ENCODE results near the gene AGBL4.

The AGBL4 gene

DNA sequence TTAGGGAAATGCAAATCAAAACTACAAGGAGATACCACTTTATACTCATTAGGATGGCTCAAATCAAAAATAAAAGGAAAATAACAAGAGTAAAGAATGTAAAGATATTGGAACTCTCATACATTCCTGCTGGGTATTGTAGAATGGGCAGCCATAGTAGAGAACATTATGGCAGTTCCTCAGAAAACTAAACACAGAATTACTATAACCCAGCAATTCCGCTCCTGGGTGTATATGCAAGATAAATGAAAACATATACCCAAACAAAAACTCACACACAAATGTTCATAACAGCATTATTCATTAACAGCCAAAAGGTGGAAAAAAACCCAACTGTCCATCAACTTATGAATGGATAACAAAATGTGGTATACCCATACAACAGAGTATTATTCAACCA lies 1258.4 kb downstream of the AGBL4 start:
- TF ChIP-seq FOXP2 (optimal IDR thresholded peaks at IDR 0.05; ENCODE audit: borderline replicate concordance, extremely low read depth, extremely low read length, insufficient read depth) (no peak), TAF1 (IDR thresholded peaks at IDR 0.05; ENCODE audit: borderline replicate concordance, insufficient read depth, low read length) (no peak), SIN3A (IDR thresholded peaks at IDR 0.05; ENCODE audit: borderline replicate concordance, insufficient read depth, low read length) (no peak)
- TF ChIP-seq, protein P1, sequence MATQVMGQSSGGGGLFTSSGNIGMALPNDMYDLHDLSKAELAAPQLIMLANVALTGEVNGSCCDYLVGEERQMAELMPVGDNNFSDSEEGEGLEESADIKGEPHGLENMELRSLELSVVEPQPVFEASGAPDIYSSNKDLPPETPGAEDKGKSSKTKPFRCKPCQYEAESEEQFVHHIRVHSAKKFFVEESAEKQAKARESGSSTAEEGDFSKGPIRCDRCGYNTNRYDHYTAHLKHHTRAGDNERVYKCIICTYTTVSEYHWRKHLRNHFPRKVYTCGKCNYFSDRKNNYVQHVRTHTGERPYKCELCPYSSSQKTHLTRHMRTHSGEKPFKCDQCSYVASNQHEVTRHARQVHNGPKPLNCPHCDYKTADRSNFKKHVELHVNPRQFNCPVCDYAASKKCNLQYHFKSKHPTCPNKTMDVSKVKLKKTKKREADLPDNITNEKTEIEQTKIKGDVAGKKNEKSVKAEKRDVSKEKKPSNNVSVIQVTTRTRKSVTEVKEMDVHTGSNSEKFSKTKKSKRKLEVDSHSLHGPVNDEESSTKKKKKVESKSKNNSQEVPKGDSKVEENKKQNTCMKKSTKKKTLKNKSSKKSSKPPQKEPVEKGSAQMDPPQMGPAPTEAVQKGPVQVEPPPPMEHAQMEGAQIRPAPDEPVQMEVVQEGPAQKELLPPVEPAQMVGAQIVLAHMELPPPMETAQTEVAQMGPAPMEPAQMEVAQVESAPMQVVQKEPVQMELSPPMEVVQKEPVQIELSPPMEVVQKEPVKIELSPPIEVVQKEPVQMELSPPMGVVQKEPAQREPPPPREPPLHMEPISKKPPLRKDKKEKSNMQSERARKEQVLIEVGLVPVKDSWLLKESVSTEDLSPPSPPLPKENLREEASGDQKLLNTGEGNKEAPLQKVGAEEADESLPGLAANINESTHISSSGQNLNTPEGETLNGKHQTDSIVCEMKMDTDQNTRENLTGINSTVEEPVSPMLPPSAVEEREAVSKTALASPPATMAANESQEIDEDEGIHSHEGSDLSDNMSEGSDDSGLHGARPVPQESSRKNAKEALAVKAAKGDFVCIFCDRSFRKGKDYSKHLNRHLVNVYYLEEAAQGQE (IDR thresholded peaks at IDR 0.05; ENCODE audit: insufficient read depth in 1 of 2, low read depth in 2 of 2, low read length in 2 of 2) = no peak

DNA sequence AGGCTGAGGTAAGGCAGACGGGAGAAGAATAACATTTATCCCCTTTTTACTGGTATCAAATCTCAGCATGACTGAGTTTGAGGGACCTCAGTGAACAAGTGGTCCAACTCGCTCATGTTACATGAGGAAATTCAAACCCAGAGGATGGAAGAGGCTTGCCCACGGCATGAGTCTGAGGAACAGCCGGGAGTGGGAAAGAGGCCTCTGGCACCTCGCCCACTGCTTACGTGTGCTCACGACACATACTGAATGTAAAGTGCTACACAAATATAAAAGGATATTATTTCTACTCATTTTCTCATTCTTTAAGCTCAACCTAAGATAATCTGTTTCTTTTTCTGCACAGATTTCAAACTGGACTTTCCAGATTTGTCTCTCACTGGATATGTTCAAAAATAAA lies 1261.8 kb downstream of the AGBL4 start:
- no peak for TF ChIP-seq SIN3A (IDR thresholded peaks at IDR 0.05; ENCODE audit: borderline replicate concordance, insufficient read depth, low read length)
- no peak for TF ChIP-seq FOXP2 (optimal IDR thresholded peaks at IDR 0.05; ENCODE audit: borderline replicate concordance, extremely low read depth, extremely low read length, insufficient read depth)
- no peak for TF ChIP-seq TAF1 (IDR thresholded peaks at IDR 0.05; ENCODE audit: borderline replicate concordance, insufficient read depth, low read length)
- TF ChIP-seq, protein P1 (IDR thresholded peaks at IDR 0.05; ENCODE audit: insufficient read depth in 1 of 2, low read depth in 2 of 2, low read length in 2 of 2) = no peak
- TF ChIP-seq POLR2AphosphoS5 (IDR thresholded peaks at IDR 0.05; ENCODE audit: low read depth, low read length) = no peak

DNA sequence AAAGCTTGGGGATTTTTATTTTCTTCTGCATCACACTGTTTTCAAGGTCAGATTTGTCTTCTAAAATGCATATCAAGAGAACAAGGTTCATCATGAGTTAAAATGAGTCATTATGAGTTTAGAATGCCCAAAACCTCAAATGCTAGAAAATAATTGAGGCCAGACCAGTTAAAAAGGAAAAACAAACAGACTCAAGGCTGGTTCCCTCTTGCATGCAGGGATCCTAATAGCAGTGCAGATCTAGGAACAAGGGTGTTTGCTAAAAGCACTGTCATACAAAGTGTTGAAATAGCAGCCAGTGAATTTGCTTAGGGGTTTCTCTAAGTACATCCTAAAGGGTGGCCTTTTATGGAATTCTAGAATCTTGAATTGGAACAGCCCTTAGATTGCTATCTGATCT lies 1262.3 kb downstream of the AGBL4 start:
- TF ChIP-seq FOXP2 (optimal IDR thresholded peaks at IDR 0.05; ENCODE audit: borderline replicate concordance, extremely low read depth, extremely low read length, insufficient read depth) (no peak), POLR2AphosphoS5 (IDR thresholded peaks at IDR 0.05; ENCODE audit: low read depth, low read length) (no peak), TAF1 (IDR thresholded peaks at IDR 0.05; ENCODE audit: borderline replicate concordance, insufficient read depth, low read length) (no peak), SIN3A (IDR thresholded peaks at IDR 0.05; ENCODE audit: borderline replicate concordance, insufficient read depth, low read length) (no peak)
- TF ChIP-seq, protein P1 (IDR thresholded peaks at IDR 0.05; ENCODE audit: insufficient read depth in 1 of 2, low read depth in 2 of 2, low read length in 2 of 2) = no peak

DNA sequence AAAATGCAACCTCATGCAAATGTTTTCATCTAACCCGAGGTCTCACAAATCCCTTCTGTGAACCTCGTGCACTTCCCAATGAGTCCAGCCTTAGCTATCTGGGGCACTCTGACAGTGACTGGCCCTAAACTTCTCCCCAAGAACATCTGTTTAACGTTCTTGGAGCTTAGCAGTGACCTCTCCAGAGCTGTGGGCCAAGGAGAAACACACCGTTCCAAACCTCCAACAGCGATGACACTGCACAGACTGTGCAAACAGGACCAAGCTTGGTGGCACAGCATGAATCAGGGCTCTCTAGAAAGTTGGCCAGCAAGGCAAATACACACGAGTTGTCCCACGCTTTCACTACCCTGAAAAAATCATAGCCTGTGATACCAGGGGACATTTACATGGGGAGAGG lies 1262.9 kb downstream of the AGBL4 start:
- TF ChIP-seq POLR2AphosphoS5 (IDR thresholded peaks at IDR 0.05; ENCODE audit: low read depth, low read length) (no peak), TAF1 (IDR thresholded peaks at IDR 0.05; ENCODE audit: borderline replicate concordance, insufficient read depth, low read length) (no peak), FOXP2 (optimal IDR thresholded peaks at IDR 0.05; ENCODE audit: borderline replicate concordance, extremely low read depth, extremely low read length, insufficient read depth) (no peak), SIN3A (IDR thresholded peaks at IDR 0.05; ENCODE audit: borderline replicate concordance, insufficient read depth, low read length) (no peak)
- TF ChIP-seq, protein P1 (IDR thresholded peaks at IDR 0.05; ENCODE audit: insufficient read depth in 1 of 2, low read depth in 2 of 2, low read length in 2 of 2) = no peak

DNA sequence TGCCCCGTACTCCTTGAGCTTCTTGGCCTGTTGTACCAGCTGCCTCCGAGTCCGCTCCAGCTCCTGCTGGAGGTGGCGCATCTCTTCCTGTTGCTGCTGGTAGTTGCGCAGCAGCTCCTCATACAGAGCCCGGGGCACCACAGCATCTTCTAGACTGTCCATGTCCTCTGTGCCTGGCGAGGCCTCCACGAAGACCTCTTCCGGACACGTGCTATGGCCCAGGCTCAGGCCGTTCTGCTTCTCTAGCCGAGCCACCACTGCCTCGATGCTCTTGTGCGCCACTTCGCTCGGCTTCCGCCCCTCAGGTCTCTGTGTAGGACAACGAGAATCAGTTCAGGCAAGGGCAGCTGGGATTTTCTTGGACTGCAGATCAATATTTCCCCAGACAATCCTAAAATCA lies 1264.8 kb downstream of the AGBL4 start:
- TF ChIP-seq TAF1 (IDR thresholded peaks at IDR 0.05; ENCODE audit: borderline replicate concordance, insufficient read depth, low read length) = no peak
- TF ChIP-seq, protein P1 (IDR thresholded peaks at IDR 0.05; ENCODE audit: insufficient read depth in 1 of 2, low read depth in 2 of 2, low read length in 2 of 2) = no peak
- TF ChIP-seq FOXP2 (optimal IDR thresholded peaks at IDR 0.05; ENCODE audit: borderline replicate concordance, extremely low read depth, extremely low read length, insufficient read depth) = no peak
- TF ChIP-seq SIN3A (IDR thresholded peaks at IDR 0.05; ENCODE audit: borderline replicate concordance, insufficient read depth, low read length) = no peak
